Stimulated activated CD8-positive, alpha-beta memory T cell treated with anti-CD3 and anti-CD28 coated beads, Interleukin-15, amount 100 ng/mL, for 48 hours (primary cell): ENCODE results near the gene ZNF835.
A peak's percentile ranks its signal among the peaks of the same experiment; 100 is the strongest.

Experiments
- DNase-seq, 2 donors: peaks; one replicate each; pipeline ENCODE4 v3.0.0-alpha.2; 2020; ENCODE audit warnings: low read depth in 2 of 2

Gene ZNF835

DNA sequence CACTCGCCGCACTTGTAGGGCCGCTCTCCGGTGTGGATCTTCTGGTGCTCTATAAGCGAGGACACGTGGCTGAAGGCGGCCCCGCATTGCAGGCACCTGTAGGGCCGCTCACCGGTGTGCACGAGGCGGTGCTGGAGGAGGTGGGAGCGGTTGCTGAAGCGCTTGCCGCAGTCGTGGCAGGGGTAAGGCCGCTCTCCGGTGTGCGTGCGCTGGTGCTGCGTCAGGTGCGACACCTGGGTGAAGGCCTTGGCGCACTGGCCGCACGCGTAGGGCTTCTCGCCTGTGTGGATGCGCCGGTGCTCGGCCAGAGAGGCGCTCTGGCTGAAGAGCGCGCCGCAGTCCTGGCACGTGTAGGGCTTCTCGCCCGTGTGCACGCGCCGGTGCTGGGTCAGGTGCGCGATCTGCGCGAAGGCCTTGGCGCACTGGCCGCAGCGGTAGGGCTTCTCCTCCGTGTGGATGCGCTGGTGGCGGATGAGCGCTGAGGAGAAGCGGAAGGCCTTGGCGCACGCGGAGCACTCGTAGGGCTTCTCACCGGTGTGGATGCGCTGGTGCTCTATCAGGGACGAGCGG is 7.5 kb downstream of the ZNF835 start:
- DNase-seq, result no peak

DNA sequence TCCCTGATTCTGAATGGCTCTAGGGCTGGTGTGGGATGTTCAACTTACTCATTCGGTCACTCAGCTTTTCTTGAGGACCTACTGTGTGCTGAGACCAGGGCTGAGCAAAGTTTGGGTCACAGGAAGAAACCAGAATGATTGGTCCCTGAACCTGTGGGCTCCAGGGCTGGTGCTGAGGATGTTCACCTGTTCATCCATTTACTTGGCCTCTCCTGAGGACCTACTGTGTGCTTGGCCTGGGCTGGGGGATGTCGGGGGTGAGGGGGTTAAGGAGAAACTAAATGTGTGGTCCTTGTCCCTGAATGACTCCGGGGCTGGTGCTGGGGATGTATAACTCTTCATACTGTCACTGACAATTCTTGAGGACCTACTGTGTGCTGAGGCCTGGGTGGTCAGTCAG is 10.3 kb downstream of the ZNF835 start:
- no peak for DNase-seq

DNA sequence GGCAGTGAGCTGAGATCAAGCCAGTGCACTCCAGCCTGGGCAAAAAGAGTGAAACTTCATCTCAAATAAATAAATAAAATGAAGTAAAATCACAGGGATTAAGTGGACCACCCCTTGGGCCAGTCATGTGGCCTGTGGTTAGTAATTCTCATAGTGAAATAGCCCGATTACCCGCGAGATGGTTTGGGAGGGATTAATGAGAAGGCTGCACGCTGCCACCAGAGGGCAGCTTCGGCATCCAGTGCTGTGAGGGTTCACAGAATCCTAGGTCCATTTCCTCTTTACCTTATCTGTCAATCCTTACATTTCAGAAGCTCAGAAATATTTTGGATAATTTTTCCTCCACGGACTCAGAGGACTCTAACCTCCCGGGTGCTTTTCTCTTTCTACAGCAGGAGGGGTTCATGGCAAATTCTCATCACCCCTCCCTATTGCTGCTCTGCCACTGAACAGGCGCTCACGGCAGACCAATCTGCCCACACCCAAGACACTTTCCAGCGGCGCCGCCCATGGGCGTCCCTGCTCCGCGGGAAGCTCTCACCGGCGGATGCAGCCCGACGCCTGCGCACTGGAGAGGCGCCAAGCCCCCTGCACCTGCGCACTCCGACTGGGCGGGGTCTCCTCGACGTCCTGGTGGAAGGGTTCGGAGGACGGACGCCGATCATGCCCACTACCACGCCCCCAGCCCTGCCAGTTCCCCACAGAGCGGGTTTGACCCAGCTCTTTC is 11.0 kb downstream of the ZNF835 start:
- DNase-seq, result no peak

DNA sequence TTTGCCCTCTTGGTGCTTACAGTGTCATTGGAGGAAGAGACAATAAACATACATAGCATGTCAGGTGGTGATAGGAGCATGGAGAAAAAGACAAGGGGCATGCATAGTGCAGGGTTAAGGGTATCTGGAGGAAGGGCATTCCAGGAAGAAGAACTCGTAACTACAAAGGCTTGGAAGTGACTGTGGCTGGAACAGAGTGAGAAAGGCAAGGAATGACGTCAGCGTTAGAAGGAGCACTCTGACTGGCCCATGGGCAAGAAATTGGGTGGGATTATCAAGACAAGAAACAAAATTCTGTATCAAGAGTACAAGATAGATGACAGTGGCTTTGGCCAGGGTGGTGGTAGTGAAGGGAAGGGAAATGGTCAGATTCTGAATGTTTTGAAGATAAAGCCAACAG is 17.4 kb downstream of the ZNF835 start:
- no peak for DNase-seq

DNA sequence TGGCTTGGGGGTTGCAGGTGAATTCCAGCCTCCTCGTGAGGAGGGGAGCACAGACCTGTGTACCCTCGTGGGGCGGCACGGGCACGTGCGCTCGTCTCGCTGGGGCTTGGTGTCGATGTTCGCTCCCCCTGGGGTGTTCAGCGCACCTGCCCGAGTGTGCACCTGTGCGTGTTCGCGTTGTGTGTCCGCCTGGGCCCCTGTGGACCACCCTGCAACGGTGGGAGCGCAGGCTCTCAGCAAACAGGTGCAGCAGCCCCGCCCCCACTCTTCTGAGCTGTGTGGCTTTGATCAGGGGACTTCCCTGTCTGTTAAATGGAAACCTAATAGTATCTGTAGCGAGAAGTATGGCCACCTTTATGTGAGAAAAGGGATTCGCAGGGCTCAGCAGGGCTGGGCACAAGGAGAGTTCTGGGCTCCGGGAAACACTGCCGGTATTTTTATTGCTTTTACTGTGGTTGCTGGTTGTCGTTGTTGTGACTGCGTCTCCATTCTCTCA is 28.0 kb downstream of the ZNF835 start:
- DNase-seq, result no peak

DNA sequence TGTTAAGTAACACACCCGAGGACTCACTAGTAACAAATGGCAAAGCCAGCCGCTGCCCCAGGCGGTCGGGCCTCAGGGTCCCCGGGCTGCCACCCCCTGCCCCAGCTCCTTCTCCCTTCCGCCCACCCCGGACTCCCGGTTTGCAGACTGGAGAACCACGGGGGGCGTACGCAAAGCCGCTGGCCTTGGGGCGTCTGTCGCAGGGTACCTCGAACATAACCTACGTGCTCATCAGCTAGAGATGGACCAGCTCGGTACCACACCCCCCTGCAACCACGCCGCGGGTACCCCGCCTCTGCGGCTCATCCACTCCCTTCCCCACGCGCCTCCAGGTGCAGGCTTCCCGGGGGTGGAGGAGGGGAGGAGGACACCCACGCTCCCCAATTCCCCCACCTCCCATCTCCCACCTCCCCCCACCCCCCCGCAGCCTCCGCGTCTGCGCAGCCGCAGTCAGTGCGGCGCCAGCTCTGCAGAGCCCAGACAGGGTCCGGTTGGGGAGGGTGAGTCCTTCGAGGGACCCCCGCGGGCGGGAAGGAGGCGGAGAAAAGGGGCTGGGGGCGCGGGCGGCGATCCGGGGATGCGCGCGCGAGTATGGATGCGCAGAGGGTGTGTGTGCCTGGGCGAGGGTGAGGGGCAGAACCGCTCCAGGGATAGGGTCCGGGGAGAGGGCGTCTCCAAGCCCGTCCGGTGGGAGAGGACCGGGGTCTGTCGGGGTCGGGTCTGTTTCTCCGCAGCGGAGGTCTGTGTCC is 28.7 kb downstream of the ZNF835 start, which contains the start of gene SMIM17:
Gene SMIM17 (plus strand): TSS at position 449 of the 749 bp plus-strand sequence. CDS start 2,509 bp downstream, outside the sequence.
- DNase-seq, result no peak

DNA sequence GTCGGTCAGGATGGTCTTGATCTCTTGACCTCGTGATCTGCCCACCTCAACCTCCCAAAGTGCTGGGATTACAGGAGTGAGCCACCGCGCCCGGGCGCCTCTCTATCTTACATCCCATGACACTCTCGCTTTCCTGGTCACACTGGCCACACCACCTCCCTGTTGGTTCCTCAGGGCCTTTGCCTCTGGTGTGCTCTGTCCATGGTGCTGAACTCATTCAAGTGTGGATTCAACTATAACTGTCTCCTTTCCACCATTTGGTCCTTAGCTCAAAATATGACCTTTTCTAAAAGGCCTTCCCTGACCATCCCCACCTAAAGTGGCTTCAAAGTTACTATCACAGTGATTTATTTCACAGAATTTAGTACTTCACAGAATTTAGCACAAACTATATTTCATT is 32.3 kb downstream of the ZNF835 start:
- no peak for DNase-seq

DNA sequence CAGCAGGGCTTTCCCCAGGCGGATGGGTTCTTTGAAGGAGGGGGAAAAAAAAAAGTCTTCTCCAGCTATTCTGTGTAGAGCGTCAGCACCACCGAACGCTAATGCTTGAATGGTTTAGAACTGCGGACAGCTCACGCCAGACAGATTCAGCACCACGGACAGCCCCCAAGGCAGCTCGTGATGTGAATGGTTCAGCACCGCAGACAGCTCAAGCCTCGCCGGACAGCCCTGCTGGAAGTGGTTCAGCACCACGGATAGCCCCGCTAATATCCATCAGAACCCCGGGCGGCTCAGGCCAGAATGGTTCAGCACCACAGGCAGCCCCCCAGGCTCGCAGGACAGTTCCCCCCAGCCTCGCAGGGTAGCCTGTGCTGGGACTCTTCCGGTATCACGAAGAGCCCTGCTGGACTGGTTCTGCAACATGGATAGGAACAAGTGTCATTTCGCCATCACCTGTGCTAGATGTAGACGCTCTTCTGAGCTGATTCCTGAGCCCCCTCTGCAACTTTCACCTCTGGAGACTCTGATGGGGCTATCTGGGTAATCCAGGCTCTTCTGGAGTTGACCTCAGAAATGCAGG is 33.5 kb downstream of the ZNF835 start:
- peak; percentile 13 to 16 for DNase-seq

DNA sequence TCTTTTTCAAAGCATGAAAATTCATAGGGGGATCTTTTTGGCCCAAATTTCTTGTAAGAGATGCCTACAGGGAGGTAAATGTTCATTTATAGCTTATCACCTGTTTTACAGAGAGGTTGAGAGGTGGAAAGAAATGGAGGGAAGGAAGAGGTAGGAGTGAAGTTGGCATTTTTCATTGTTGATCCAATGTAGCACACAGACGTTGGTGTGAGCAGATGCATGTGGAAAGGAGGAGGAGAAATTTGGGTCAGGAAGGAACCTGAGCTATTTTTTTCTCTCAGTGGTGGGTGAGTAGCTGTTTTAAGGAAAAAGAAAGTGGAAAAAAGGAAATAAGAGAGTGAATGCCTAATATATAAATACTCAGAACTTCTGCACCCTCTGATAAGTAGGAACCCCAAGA is 38.5 kb downstream of the ZNF835 start:
- no peak for DNase-seq

DNA sequence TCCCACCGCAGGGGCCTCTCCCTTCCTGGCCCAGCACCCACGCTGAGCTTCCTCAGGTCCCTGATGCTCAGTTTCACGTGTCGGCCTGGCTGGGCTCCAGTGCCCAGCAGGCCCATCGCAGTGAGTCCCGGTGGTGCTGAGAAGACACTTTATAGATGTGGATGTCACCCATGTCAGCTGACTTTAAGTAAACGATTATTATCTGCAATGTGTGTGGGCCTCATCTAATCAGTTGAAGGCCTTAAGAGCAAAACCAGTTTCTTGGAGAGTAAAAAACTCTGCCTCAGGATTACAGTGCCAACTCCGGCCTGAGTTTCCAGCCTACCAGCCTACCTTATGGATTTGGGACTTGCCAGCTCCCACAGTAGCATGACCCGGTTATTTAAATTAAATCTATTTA is 45.8 kb downstream of the ZNF835 start:
- DNase-seq, result no peak

DNA sequence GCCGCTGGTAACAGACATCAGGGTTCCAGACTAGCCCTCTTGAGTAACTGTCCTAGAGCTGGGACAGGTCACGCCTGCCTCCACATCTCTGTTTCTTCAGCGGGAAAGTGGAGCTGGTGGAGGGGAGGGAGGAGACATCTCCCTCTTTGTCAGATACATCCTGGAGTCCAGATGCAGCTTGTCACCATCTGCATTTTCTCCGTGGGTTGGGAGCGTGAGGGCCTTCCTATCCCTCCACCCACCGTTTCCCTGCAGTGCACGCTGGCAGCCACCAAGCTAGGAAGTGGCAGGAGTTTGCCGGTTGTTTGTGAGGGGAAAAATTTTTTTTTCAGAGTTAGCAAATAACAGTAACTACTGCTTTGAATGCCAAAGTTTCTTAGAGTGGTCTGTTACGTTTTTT is 48.6 kb downstream of the ZNF835 start:
- DNase-seq, result no peak

DNA sequence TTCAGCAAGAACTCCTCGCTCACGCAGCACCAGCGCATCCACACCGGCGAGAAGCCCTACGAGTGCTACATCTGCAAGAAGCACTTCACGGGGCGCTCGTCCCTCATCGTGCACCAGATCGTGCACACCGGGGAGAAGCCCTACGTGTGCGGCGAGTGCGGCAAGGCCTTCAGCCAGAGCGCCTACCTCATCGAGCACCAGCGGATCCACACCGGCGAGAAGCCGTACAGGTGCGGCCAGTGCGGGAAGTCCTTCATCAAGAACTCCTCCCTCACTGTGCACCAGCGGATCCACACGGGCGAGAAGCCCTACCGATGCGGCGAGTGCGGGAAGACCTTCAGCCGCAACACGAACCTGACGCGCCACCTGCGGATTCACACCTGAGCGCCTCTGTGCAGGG is 49.2 kb downstream of the ZNF835 start:
- DNase-seq, result no peak

DNA sequence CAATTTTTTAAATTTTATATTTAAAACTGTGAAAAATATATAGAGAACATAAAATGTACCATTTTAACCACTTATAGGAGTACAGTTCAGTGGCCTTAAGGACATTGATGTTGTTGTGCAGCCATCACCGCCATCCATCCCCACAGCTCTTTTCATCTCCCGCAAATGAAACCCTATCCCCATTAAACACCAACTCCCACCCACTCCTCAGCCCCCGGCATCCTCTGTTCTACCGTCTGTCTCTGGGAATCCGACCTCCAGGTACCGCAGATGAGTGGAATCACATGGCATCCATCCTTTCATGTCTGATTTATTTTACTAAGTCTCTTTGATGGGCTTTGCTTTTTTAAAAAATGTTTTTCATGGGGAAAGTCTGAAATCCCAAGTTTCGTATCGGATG is 52.4 kb downstream of the ZNF835 start:
- DNase-seq, result no peak

DNA sequence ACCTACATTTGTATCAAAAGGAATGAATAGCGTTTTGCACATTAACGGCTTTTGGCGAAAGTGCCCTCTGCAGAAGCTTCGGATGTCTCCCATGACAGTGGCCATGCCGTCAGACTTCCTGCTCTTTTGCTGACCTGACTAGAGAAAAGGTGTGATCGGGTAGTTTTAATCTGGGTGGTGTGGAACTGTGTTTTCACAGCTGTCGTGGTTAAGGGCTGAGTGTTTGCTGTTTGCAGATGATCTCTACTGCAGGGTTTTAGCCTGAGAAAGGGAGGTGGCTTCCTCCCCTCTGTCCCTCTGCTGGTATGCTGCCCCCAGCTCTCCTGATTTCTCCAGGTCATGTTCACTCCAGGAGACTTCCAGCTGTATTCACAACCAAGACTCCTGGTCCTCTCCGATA is 54.0 kb downstream of the ZNF835 start:
- no peak for DNase-seq

DNA sequence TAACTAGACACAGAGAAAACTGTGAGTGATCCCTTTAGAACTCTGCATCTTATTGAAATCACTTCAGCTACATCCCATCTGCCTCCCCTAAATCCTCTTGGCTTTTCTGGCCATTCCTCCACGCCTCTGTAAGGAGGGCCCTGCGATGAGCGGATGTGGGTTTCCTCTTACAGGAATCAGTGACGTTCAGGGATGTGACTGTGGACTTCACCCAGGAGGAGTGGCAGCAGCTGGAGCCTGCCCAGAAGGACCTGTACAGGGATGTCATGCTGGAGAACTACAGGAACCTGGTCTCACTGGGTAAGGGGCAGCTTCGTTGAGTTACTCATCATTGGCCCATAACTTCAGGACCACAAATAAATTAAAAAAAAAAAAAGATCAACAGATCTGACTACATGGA is 57.9 kb downstream of the ZNF835 start:
- DNase-seq, result no peak

DNA sequence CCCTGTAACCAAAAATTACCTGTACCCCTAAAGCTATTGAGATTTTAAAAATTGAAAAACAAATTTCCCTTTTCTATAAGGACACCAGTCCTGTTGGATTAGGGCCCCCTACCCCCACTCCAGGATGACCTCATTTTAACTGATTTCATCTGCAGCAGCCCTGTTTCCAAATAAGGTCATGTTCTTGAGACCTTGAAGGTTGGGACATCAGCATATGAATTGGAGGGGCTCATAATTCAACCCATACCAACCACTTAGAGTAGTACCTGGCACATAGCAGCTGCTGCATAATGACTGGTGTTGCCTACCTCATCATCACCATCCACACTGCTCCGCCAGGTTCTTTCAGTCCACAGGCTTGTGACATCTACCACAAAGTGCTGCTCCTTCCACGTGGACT is 58.8 kb downstream of the ZNF835 start:
- DNase-seq, result no peak
